HS-27A (cell line): Measurements from ENCODE around the gene ZNRF3.
"Not testable (repeated sequence)": the region's sequence is repeated elsewhere in the genome, so short reads cannot be mapped to it uniquely, and the experiment has no call there.

Source experiments
- DNase-seq: peaks from one replicate; pipeline ENCODE4 v3.0.0-alpha.2; 2012; ENCODE audit warnings: low read depth, missing footprints

Gene ZNRF3

GRCh38 chr22:28931844-28932567 lies 48.6 kb downstream of the ZNRF3 start:
- DNase-seq, result no peak

GRCh38 chr22:28933321-28933720 lies 49.9 kb downstream of the ZNRF3 start:
- DNase-seq, result no peak

GRCh38 chr22:28934026-28934425 lies 50.7 kb downstream of the ZNRF3 start:
- no peak for DNase-seq

GRCh38 chr22:28935140-28935539 lies 51.8 kb downstream of the ZNRF3 start:
- DNase-seq, result no peak

- no peak for DNase-seq
Observed at GRCh38 chr22:28935713-28936112, 52.3 kb downstream of the ZNRF3 start.

- DNase-seq, result no peak
Observed at GRCh38 chr22:28936200-28936599, 52.8 kb downstream of the ZNRF3 start.

- no peak for DNase-seq
Observed at GRCh38 chr22:28937206-28938025, 54.0 kb downstream of the ZNRF3 start.

- DNase-seq, result no peak
Observed at GRCh38 chr22:28938286-28938833, 55.0 kb downstream of the ZNRF3 start.

GRCh38 chr22:28939394-28939793 lies 56.0 kb downstream of the ZNRF3 start:
- DNase-seq, result no peak

GRCh38 chr22:28939932-28940331 lies 56.6 kb downstream of the ZNRF3 start:
- DNase-seq, result no peak

GRCh38 chr22:28940441-28940840 lies 57.1 kb downstream of the ZNRF3 start:
- no peak for DNase-seq

- DNase-seq, result no peak
Observed at GRCh38 chr22:28942333-28942732, 59.0 kb downstream of the ZNRF3 start.

- DNase-seq, result no peak
Observed at GRCh38 chr22:28942801-28943500, 59.6 kb downstream of the ZNRF3 start.

GRCh38 chr22:28943501-28943879 lies 60.1 kb downstream of the ZNRF3 start:
- no peak for DNase-seq

- no peak for DNase-seq
Observed at GRCh38 chr22:28947125-28947524, 63.8 kb downstream of the ZNRF3 start.

GRCh38 chr22:28948424-28948823 lies 65.1 kb downstream of the ZNRF3 start:
- no peak for DNase-seq

- not testable (repeated sequence) for DNase-seq
Observed at GRCh38 chr22:28948860-28949551, 65.6 kb downstream of the ZNRF3 start.

GRCh38 chr22:28949788-28950187 lies 66.4 kb downstream of the ZNRF3 start:
- DNase-seq, result no peak

- DNase-seq, result no peak
Observed at GRCh38 chr22:28950617-28951411, 67.4 kb downstream of the ZNRF3 start.

GRCh38 chr22:28951530-28951929 lies 68.2 kb downstream of the ZNRF3 start:
- DNase-seq, result no peak

- no peak for DNase-seq
Observed at GRCh38 chr22:28951969-28952521, 68.7 kb downstream of the ZNRF3 start.
